Osteocyte (in vitro differentiated cells): ENCODE measurements around the gene LMAN2. TPM values are rescaled to one million over a fixed set of nuclear protein-coding genes. Genes with fewer than 3 reads are reported as not detected.

ENCODE experiments used
- DNase-seq: peaks from one replicate; pipeline ENCODE4 v3.0.0; 2021; ENCODE audit warnings: mixed read lengths; ENCODE audit not compliant: unreplicated experiment; ENCODE audit errors: extremely low spot score
- H3K27ac Mint-ChIP-seq: one replicate; pipeline ENCODE4 v1.8.0; 2021; ENCODE audit warnings: mild to moderate bottlenecking, mixed read lengths; ENCODE audit not compliant: unreplicated experiment
- H3K27me3 Mint-ChIP-seq: one replicate; pipeline ENCODE4 v1.8.0; 2021; ENCODE audit warnings: mixed read lengths; ENCODE audit not compliant: unreplicated experiment
- H3K36me3 Mint-ChIP-seq: one replicate; pipeline ENCODE4 v1.8.0; 2021; ENCODE audit warnings: mixed read lengths; ENCODE audit not compliant: unreplicated experiment
- H3K4me1 Mint-ChIP-seq: one replicate; pipeline ENCODE4 v1.8.0; 2021; ENCODE audit warnings: mixed read lengths; ENCODE audit not compliant: unreplicated experiment
- H3K4me3 Mint-ChIP-seq: one replicate; pipeline ENCODE4 v1.8.0; 2021; ENCODE audit warnings: mild to moderate bottlenecking, moderate library complexity, mixed read lengths; ENCODE audit not compliant: unreplicated experiment
- H3K9me3 Mint-ChIP-seq: one replicate; pipeline ENCODE4 v1.8.0; 2021; ENCODE audit warnings: mixed read lengths; ENCODE audit not compliant: unreplicated experiment
- CTCF ChIP-seq: fragments of 200-600 bp; sonication (generic); IDR thresholded peaks from 2 replicates; pipeline ENCODE4 v1.5.0; 2021; ENCODE audit warnings: antibody characterized with exemption, mild to moderate bottlenecking, moderate library complexity
- total RNA-seq: library from RNA; stranded (reverse); gene quantifications from 2 replicates; pipeline ENCODE4 v1.2.1, GENCODE V29; 2021

The LMAN2 gene
- total RNA-seq, 1 donor from 2014 or later: 102 TPM

DNA sequence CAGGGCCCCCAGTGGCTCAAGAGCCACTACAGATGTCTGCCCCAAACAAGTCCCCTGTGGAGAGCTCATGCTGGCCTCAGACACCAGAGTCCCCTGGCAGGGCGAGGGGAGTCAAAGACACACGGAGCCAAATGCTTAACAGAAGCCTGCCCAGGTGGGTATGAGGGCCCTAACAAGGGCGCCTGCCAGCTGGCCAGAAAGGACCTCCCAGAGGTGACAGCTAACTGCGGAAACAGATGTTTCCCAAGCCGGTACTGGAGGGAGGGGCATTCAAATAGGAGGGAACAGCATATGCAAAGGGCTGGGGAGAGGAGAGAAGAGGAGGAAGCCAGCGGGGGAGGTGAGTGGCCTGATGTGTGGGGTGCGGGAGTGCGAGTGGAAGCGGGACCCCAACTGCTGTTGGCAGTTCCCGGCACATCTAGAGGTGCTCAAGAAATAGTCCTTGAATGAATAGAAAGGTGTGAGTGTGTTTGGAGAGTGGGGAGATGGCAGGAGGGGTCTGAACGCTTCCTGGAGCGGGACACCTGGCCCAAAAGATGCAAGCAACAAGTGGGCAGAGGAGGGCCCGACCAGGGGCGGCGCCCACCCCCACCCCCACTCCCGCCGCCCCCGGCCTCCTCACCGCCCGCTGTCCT, 40.6 kb downstream of the LMAN2 start:
- no peaks in the 10 kb centered on the region for H3K27me3 Mint-ChIP-seq
- DNase-seq: no peak
- H3K9me3 Mint-ChIP-seq: no peaks in the 10 kb centered on the region
- peaks cover 8% of the 10 kb centered on the region for H3K36me3 Mint-ChIP-seq
- no peak for TF ChIP-seq CTCF
- H3K4me1 Mint-ChIP-seq: peaks cover 30% of the 10 kb centered on the region
- H3K4me3 Mint-ChIP-seq: peak overlapping the region; percentile 78
- peak overlapping the region; percentile 73 for H3K27ac Mint-ChIP-seq

DNA sequence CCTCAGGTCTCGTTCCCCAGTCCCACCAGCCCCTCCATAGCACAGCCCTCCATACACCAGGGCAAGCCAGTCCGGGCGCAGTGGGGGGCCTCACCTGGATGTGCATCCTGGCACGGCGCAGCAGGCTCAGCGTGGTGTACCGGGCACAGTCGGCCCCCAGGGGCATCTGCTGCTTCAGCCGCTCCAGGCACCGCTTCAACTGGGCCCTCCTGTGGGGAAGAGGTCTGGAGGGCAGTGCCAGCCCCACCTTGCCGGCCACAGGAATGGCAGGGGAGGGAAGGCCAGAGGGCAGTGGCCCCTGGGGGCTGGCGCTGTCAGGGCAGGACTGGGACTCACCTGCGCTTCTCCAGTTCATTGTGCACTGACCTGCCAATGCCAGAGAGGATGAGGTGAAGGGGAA, 41.1 kb downstream of the LMAN2 start:
- Mint-ChIP-seq H3K27ac (no peak overlapping the region), H3K4me1 (peaks cover 33% of the 10 kb centered on the region), H3K27me3 (no peaks in the 10 kb centered on the region), H3K36me3 (peaks cover 10% of the 10 kb centered on the region), H3K4me3 (peak overlapping the region; percentile 78), H3K9me3 (no peaks in the 10 kb centered on the region)
- no peak for TF ChIP-seq CTCF
- DNase-seq: no peak

GRCh38 chr5:177309351-177310191, 41.9 kb downstream of the LMAN2 start:
- H3K9me3 Mint-ChIP-seq: no peaks in the 10 kb centered on the region
- peaks cover 39% of the 10 kb centered on the region for H3K4me1 Mint-ChIP-seq
- no peaks in the 10 kb centered on the region for H3K27me3 Mint-ChIP-seq
- H3K27ac Mint-ChIP-seq: peak overlapping the region; percentile 6
- no peak for DNase-seq
- peak overlapping the region; percentile 44 for H3K4me3 Mint-ChIP-seq
- H3K36me3 Mint-ChIP-seq: peaks cover 10% of the 10 kb centered on the region
- TF ChIP-seq CTCF: peak; percentile 79

DNA sequence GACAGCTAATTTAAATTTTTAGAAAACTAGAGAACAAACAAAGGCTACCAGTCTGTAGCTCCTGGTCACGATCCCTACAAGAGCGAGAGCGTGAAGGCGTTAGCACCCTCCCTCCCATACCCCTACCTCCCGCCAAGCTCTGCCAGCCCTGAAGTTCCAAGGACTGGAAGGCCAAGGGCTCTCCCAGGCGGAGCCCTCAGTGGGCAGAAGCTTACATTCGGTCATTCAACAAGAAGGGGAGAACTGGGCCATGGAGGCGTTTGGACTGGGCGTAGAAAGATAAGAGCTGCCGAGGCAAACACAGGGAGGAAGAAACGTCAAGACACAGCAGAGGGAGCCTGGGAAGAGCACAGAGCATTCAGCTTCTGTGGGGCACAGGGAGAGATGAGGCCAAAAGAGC, 42.7 kb downstream of the LMAN2 start:
- H3K36me3 Mint-ChIP-seq: peaks cover 10% of the 10 kb centered on the region
- H3K4me3 Mint-ChIP-seq: no peak overlapping the region
- no peak overlapping the region for H3K27ac Mint-ChIP-seq
- peaks cover 47% of the 10 kb centered on the region for H3K4me1 Mint-ChIP-seq
- no peak for TF ChIP-seq CTCF
- H3K9me3 Mint-ChIP-seq: no peaks in the 10 kb centered on the region
- no peak for DNase-seq
- no peaks in the 10 kb centered on the region for H3K27me3 Mint-ChIP-seq
